ENCODE results near the gene TRMT44. TPM values are rescaled to one million over a fixed set of nuclear protein-coding genes. Genes with fewer than 3 reads are reported as not detected.

The TRMT44 gene
- total RNA-seq, 1 experiment from 2014 or later = 17.4 TPM

GRCh38 chr4:8522160-8523120, 81.9 kb downstream of the TRMT44 start:
- Histone ChIP-seq H3K27me3 (ENCODE audit: insufficient read depth, low read depth) (no peaks in the 10 kb centered on the region), H4K20me1 (ENCODE audit: insufficient read depth) (no peaks in the 10 kb centered on the region), H3K4me2 (no peak overlapping the region), H3F3A (ENCODE audit: insufficient read depth, low read depth) (no peaks in the 10 kb centered on the region), H3K27ac (no peak overlapping the region), H3K9me3 (ENCODE audit: insufficient read depth, low read depth) (no peaks in the 10 kb centered on the region), H3K4me1 (replicated peaks; ENCODE audit: insufficient read depth) (no peaks in the 10 kb centered on the region), H3K36me3 (ENCODE audit: low read depth) (no peaks in the 10 kb centered on the region), H3K9me2 (ENCODE audit: insufficient read depth) (no peaks in the 10 kb centered on the region), H3K4me3 (no peak overlapping the region), H2AFZ (no peak overlapping the region), H3K79me2 (ENCODE audit: low read depth) (no peaks in the 10 kb centered on the region)
- no TSS peak for BruUV-seq (replicated peaks)
- TF ChIP-seq CTCF (conservative IDR thresholded peaks at IDR 0.05) (no peak), EZH2 (IDR thresholded peaks at IDR 0.05; ENCODE audit: low read depth) (no peak)
- ChIA-PET POLR2A (ENCODE audit: unreplicated experiment) (interaction anchor here (0.7 kb wide), 1 partner anchor 17 kb away, joined by 3 read pairs; no protein-coding TSS in a partner anchor), CTCF (interaction anchor here (0.6 kb wide), 1 partner anchor 61 kb away, joined by 4 read pairs; no protein-coding TSS in a partner anchor)
- DNase-seq = no peak
- intact Hi-C loops (cut with micrococcal nuclease; ENCODE audit: unreplicated experiment) = no loop called here

GRCh38 chr4:8523175-8523574, 82.6 kb downstream of the TRMT44 start:
- TF ChIP-seq CTCF (conservative IDR thresholded peaks at IDR 0.05) (no peak), EZH2 (IDR thresholded peaks at IDR 0.05; ENCODE audit: low read depth) (no peak)
- Histone ChIP-seq H3K4me3 (no peak overlapping the region), H3K27me3 (ENCODE audit: insufficient read depth, low read depth) (no peaks in the 10 kb centered on the region), H4K20me1 (ENCODE audit: insufficient read depth) (no peaks in the 10 kb centered on the region), H3K27ac (no peak overlapping the region), H3K4me2 (no peak overlapping the region), H3K9me2 (ENCODE audit: insufficient read depth) (no peaks in the 10 kb centered on the region), H3K36me3 (ENCODE audit: low read depth) (no peaks in the 10 kb centered on the region), H2AFZ (no peak overlapping the region), H3K79me2 (ENCODE audit: low read depth) (no peaks in the 10 kb centered on the region), H3K4me1 (replicated peaks; ENCODE audit: insufficient read depth) (no peaks in the 10 kb centered on the region), H3F3A (ENCODE audit: insufficient read depth, low read depth) (no peaks in the 10 kb centered on the region), H3K9me3 (ENCODE audit: insufficient read depth, low read depth) (no peaks in the 10 kb centered on the region)
- intact Hi-C loops (cut with micrococcal nuclease; ENCODE audit: unreplicated experiment) = no loop called here
- DNase-seq = no peak
- BruUV-seq (replicated peaks) = no TSS peak
- ChIA-PET CTCF (interaction anchor here (0.6 kb wide), 1 partner anchor 60 kb away, joined by 4 read pairs; no protein-coding TSS in a partner anchor), POLR2A (ENCODE audit: unreplicated experiment) (no interaction called here)

- H3K9me2 ChIP-seq (ENCODE audit: insufficient read depth) = no peaks in the 10 kb centered on the region
- TF ChIP-seq EZH2 (IDR thresholded peaks at IDR 0.05; ENCODE audit: low read depth) = no peak
- no peak overlapping the region for H2AFZ ChIP-seq
- H4K20me1 ChIP-seq (ENCODE audit: insufficient read depth) = no peaks in the 10 kb centered on the region
- no peak overlapping the region for H3K4me2 ChIP-seq
- intact Hi-C loops (cut with micrococcal nuclease; ENCODE audit: unreplicated experiment) = no loop called here
- no peaks in the 10 kb centered on the region for H3F3A ChIP-seq (ENCODE audit: insufficient read depth, low read depth)
- ChIA-PET POLR2A (ENCODE audit: unreplicated experiment) (interaction anchor here (0.7 kb wide), 1 partner anchor 32 kb away, joined by 5 read pairs; no protein-coding TSS in a partner anchor), CTCF (no interaction called here)
- no peak overlapping the region for H3K4me3 ChIP-seq
- no peaks in the 10 kb centered on the region for H3K27me3 ChIP-seq (ENCODE audit: insufficient read depth, low read depth)
- H3K27ac ChIP-seq = no peak overlapping the region
- H3K4me1 ChIP-seq (replicated peaks; ENCODE audit: insufficient read depth) = 0 out of 2 replicates have a peak, but pooled peaks cover 3% of the 10 kb centered on the region
- BruUV-seq (replicated peaks) = no TSS peak
- no peaks in the 10 kb centered on the region for H3K9me3 ChIP-seq (ENCODE audit: insufficient read depth, low read depth)
- H3K36me3 ChIP-seq (ENCODE audit: low read depth) = no peaks in the 10 kb centered on the region
- no peak for DNase-seq
- no peaks in the 10 kb centered on the region for H3K79me2 ChIP-seq (ENCODE audit: low read depth)
Measured at GRCh38 chr4:8523766-8524165, 83.2 kb downstream of the TRMT44 start.

Data from PC-9 (cell line).